ENCODE results near the gene HSD17B14.

The HSD17B14 gene

DNA sequence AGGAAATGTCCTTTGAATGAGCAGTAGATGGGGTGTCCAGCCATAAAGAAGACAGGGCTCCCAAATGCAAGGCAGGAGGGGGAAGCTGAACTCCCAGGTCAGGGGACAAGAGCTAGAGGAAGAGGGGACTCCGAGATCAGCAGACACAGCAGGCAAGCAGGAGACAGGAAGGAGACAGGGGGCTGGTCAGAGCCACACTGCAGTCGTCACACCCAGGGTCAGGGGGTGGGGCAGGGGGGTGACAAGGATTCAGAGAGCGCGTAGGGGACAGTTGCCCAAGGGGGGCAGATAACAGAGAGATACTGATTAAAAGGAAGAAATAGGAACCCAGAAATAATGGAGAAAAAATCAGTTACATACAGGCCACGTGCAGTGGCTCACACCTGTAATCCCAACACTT is 3.2 kb downstream of the HSD17B14 start:
- in situ Hi-C loops (cut with MboI; ENCODE audit: low sequenced_read_pairs), result loop anchor here (10.0 to 25.0 kb wide), 2 partner anchors 188 to 321 kb away; partner anchors contain the start of genes CA11 and LMTK3

DNA sequence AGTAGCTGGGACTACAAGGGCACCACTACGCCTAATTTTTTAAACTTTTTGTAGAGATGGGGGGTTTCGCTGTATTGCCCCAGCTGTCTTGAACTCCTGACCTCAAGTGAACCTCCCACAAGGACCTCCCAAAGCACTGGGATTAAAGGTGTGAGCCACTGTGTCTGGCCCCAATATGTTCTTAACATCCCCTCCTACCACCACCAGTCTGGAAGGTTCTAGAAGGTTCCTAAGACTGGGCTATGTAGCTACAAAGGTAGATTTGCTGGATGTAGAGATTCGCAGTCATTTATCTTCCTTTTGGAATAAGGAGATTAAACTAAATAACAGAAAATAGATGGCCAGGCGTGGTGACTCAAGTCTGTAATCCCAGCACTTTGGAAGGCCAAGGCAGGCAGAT is 5.3 kb downstream of the HSD17B14 start:
- in situ Hi-C loops (cut with MboI; ENCODE audit: low sequenced_read_pairs), result loop anchor here (10.0 to 25.0 kb wide), 2 partner anchors 186 to 319 kb away; partner anchors contain the start of genes CA11 and LMTK3

DNA sequence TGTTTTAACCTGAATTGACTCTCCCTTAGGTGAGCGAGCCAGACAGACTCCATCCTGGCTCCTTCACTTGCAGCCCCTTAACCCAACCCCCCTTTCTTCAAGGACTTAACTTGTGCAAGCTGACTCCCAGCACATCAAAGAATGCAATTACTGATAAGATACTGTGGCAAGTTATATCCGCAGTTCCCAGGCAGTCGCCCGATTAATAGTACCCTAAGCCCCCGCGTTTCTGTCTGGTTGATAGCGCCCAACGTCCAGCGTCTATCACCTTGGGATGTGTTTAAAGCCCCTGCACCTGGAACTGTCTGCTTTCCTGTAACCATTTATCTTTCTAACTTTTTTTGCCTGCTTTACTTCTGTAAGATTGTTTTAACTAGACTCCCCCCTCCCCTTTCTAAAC is 6.2 kb downstream of the HSD17B14 start:
- in situ Hi-C loops (cut with MboI; ENCODE audit: low sequenced_read_pairs), result loop anchor here (10.0 to 25.0 kb wide), 2 partner anchors 185 to 318 kb away; partner anchors contain the start of genes CA11 and LMTK3

DNA sequence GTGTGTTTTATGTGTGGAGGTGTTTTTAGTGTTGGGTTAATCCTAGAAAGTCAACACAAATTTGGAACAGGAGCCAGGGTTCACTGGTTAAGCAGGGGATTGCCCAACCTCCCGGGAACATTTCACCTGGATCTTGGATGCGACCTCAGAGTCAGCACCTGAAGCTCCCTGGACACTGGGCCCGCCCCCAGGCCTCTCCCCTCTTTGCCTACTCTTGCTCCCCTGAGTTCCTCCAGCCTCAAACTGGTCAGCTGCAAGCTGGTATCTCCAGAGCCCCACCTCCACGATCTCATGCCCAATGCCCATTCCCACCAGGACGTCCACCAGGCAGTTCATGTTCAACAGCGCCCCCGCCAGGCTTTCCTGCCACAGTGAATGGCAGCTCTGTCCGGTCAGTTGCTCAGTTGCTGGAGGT is 9.7 kb downstream of the HSD17B14 start:
- in situ Hi-C loops (cut with MboI; ENCODE audit: low sequenced_read_pairs), result loop anchor here (25.0 kb wide), 1 partner anchor 314 kb away; the partner anchor contains the start of gene LMTK3

DNA sequence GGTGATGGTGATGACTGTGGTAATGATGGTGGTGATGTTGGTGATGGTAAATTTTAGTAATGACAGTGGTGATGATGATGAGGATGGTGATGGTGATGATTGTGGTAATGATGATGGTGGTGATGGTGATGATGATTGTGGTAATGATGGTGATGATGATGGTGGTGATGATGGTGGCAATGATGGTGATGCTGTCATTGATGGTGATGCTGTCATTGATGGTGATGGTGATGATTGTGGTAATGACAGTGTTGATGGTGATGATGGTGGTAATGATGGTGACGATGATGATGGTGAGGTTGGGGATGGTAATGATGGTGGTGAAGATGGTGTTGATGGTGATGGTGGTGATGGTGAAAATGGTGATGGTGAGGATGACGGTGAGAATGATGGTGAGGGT is 13.8 kb downstream of the HSD17B14 start:
- in situ Hi-C loops (cut with MboI; ENCODE audit: low sequenced_read_pairs), result no loop called here

DNA sequence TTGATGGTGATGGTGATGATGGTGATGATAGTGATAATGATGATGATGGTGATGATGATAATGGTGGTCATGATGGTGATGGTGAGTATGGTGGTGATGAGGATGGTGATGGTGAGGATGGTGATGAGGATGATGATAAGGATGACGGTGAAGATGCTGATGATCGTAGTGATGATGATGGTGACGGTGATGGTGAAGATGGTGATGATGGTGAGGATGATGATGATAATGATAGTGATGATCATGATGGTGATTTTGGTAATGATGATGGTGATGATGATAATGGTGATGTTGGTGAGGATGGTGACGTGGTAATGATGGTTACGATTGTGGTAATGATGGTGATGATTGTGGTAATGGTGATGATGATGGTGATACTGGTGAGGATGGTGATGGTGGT is 14.7 kb downstream of the HSD17B14 start:
- in situ Hi-C loops (cut with MboI; ENCODE audit: low sequenced_read_pairs), result no loop called here

DNA sequence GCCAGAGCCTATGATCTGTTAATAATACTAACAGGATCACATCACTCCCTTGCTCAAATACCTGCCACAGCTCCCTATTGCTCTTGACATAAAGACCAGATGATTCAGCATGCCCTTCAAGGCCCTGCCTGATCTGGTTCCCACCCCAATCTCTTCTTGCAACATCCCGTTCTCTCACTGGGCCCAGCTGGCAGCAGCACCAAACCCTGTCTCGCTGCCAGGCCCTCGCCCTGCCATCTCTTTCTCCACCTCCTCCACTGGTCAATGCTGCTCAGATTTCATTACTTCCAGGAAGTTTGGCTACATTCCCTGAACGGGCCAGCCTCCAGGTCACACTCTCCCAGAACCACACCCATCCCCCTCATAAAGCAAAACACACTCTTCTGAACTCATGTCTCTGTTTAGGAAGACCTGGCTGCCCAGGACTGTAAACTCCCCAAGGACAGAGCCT is 16.9 kb downstream of the HSD17B14 start:
- in situ Hi-C loops (cut with MboI; ENCODE audit: low sequenced_read_pairs), result no loop called here

DNA sequence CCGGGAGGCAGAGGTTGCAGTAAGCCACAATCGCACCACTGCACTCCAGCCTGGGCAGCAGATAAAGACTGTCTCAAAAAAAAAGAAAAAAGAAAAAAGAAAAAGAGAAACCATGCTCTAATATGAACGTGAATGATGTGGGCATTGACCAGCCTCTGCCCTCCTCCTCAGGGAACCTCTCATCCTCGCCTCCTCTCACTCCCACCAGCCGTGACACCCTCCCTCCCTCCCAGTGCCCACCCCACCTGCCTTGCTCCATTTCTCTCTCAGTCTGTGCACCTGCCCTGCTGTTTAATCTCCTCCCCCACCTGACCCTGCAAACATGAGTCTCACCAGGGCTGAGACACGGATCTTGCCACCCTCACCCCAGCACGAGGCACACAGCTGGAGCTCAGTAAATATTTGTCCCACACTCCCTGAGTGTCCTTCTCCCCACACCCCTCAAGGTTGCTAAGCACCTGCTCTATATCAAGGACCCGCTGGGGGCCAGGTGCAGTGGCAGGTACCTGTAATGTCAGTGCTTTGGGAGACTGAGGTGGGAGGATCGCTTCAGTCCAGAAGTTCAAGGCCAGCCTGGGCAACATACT is 18.0 kb downstream of the HSD17B14 start:
- in situ Hi-C loops (cut with MboI; ENCODE audit: low sequenced_read_pairs), result no loop called here

DNA sequence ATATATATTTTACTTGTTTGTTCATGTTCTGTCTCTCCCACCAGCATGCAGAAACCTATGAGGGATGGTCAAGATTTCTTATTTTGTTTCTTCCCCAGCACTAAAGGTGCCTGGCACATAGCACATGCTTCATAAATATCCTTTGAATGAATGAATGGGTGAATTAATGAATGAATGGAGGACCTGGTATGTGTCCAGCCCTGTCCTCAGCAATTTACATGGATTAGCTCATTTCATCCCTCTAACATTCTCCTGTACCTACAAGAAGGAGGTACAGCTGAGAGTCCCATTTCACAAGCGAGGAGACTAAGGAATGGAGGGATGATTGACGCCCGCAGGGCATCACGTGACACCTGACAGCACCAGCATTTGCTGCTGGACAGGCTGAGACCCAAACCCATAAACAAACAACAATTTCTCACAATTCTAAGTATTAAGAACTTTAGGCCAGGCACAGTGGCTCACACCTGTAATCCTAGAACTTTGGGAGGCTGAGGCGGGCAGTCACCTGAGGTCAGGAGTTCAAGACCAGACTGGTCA is 18.6 kb downstream of the HSD17B14 start:
- in situ Hi-C loops (cut with MboI; ENCODE audit: low sequenced_read_pairs), result no loop called here

DNA sequence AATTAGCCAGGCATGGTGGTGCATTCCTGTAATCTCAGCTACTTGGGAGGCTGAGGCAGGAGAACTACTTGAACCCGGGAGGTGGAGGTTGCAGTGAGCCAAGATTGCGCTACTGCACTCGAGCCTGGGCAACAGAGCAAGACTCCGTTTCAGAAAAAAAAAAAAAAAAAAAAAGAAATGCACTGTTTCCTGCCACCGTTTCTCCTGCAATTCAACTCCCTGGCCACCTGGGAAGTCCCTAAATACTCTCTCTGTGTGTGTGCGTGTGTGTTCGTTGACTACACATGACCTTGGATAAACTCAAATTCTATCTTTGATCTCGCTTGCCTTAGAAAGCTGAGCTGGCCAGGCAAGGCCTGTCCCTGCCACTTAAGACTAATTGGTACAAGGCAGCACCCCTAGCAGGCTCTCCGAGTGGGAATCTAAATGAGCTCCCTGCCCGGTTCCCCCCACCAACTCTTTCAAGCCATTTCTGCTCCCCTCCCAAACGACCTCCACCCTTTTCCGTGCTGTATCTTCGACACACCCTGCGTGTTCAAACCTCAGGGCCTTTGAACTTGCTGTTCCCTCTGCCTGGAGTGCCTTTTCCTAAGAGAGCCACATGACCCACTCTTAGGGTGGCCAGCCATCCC is 20.3 kb downstream of the HSD17B14 start:
- in situ Hi-C loops (cut with MboI; ENCODE audit: low sequenced_read_pairs), result no loop called here

DNA sequence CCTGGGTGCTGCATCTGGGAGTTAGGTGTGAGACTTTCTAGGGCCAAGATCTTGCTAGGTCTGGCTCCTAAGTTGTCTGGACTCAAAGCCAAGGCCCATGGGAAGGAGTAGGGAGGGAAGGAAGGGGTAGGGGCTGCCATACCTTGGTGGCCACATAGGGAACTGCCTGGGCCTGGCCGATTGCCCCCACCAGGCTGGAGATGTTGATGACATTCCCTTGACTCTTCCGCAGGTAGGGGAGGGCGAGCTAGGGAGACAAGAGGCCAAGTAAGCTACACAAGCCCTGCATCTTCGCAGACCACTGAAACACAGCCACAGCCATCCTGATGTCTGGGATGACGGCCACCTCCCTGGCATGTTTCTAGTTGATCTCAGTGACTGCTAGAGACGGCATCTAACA is 21.4 kb downstream of the HSD17B14 start:
- in situ Hi-C loops (cut with MboI; ENCODE audit: low sequenced_read_pairs), result no loop called here

DNA sequence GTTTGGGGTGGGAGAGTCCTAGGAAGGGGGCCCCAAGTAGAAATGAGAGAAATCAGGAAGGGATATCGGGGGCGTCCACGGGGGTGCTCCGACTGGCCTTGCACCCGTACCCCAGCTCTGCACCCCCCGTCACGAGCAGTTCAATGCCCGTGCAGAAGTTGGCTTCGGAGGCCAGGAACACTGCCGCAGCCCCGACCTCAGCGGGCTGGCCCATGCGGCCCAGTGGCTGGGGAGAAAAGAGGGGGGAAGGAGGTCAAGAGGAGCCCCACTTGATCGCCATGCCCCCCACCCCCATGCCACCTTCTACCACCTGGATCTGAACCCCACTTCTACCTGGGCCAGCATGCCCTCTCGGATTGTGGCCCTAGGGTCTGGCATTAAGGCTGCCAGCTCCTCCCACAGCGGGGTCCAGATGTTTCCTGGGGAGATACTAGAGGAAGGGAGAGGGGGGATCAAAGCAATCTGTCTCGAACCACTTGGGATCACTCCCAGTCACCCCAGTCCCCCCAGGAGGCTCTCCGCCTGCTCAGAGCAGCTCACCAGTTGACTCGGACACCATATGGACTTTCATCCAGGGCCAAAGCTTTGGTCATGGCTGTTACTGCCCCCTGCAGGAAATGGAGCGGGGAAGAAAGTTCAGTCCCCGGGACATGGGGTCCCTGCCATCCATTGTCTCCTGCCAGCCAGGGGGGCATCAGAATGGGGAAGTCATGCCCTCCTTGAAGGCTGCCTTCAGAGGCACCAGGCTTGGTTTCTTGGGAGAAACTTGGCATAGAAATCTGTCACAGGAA is 23.0 kb downstream of the HSD17B14 start:
- in situ Hi-C loops (cut with MboI; ENCODE audit: low sequenced_read_pairs), result no loop called here

DNA sequence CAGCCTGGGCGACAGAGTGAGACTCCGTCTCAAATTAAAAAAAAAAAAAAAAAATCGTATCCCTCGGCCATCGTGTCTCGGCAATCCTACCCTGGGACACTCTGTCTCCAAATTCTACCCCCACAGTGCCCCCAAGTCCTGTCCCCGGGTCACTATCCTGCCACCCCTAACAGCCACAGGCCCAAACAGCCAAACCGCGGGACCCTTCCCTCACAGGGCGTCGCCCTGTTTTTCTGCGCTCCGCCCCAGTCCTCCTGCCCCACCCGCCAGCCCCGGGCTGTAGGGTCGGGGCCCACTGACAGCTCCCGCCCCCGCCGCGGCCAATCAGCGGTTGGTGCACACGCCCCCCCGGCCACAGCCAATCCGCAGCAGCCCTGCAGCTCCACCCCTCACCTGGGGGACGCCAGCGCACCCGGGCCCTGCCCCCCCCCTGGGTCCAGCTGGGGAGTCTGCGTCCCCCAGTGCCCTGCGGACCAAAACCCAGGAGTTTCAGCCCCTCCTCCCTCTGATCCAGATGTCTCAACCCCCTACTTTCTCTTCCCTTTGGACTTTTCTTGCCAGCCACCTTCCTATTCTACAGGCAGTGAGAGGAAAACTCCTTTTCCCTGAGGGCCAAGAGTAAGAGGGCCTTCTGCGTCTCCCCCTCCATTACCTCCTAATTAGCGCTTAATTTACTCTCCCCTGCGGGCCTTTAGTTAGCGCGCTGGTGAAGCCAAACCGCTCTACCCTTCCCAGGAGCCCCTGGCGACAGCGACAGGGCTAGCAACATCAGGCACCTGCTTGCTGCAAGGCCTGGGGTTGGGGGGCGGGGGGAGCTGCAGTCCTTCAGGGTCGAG is 24.0 kb downstream of the HSD17B14 start:
- in situ Hi-C loops (cut with MboI; ENCODE audit: low sequenced_read_pairs), result no loop called here

DNA sequence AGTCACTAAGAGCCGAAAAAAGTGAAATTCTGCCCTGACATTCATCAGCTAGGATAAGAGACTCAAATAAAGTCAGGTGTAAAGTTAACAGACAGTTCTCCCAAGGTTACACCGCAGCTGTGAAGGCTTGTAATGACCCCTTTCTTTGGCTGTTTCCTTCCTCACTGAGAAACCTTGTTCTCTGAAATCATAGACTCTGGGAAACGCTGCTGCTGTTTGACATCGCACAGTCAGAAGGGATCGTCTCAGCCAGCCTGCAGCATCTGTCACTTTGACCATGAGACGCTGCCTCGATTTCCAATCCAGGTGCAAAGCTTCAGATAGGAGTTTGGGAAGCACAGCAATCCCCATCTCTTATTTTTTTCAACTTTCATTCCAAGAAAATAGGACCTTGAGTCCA is 26.1 kb downstream of the HSD17B14 start:
- in situ Hi-C loops (cut with MboI; ENCODE audit: low sequenced_read_pairs), result no loop called here

DNA sequence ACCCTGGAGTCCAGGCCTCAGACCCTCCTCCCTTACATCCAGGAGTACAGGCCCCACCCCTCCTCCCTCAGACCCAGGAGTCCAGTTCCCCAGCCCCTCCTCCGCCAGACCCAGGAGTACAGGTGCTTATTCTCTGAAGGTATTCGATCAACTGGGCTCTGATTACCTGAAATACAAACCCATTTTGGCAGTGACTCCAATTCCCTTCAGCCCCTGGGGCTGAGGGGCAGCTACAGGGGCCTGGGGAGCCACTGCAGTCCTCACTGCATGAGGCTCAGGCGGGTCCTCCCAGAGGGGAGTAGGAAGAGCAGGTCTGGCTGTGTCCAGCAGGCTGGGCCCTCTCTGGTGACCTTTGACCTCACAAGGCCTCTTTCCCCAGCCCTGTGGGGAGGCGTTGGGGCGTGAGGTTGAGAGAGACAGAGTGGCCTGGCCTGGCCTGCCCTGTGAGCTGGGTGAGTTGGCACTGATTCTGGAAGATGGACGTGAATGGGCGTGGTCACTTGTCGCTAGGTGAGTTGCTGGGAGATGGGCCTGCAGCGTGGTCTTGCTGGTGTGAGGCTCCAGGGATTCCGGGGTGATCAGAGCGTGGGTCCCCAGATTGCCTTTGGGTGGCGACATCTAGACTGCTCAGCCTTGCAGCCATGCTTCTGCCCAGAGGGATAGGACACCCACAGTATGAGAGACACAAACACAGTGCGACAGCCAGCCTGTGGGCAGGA is 28.5 kb downstream of the HSD17B14 start:
- in situ Hi-C loops (cut with MboI; ENCODE audit: low sequenced_read_pairs), result no loop called here

DNA sequence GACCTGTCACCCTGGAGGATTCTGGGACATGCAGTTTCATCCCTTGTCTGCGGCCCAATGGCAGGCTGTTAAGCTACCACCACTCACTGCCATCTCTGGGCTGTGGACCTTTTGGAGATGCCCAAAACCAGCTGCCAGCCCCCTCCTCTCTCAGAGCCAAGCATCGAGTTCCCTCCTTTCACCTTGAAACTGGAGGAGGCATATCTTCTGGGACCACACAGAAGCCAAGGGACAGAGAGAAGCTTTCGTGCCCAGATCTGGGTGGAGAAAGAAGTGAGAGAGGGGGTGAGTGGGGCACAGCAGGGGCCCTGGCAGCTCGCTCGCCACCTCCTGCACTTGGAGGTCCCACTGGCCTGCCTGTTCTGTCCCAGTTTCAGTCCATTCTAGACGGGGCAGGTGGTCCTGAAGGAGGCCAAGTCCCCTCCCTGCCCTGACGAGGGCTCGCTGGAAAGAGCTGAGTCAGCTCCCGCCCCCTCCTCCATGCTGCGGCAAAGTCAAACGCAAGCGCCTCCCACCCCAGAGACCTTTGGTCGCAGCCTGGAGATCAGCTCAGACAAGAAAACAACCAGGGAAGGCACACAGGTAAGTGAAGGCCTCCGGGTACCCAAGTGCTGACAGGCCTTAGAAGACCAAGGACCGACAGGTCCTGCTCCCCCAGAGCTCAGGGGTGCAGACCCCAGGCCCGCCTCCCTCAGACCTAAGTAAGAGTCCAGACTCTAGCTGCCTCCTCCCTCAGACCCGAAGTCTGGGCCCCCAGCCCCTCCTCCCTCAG is 29.3 kb downstream of the HSD17B14 start:
- in situ Hi-C loops (cut with MboI; ENCODE audit: low sequenced_read_pairs), result no loop called here

DNA sequence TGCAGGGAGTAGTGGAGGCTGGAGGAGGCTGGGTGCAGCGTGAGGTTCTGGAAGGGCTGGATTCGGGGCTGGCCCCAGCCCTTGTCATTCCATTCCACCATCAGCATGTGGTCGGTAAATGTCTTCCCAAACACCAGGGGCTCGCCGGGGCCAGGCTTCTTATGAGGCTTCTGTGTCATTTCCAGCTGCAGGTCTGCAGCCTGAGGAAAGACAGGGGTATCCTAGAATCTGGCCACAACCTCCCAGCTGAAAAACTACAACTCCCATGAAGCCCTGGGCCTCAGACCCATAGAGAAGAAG is 29.8 kb downstream of the HSD17B14 start:
- in situ Hi-C loops (cut with MboI; ENCODE audit: low sequenced_read_pairs), result no loop called here

DNA sequence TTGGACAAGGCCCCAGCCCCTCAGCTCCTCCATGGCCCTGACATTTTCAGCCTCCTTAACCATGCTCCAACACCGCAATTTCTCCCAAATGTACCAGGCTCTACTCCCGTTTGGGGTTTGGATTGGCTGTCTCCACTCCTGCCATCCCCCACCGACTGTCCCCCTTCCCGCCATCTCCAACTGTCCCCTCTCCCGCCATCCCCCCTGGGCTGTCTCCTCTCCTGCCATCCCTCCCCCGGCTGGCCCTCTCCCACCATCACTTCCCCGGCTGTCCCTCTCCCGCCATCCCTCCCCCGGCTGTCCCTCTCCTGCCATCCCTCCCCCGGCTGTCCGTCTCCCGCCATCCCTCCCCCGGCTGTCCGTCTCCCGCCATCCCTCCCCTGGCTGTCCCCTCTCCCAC is 30.8 kb downstream of the HSD17B14 start:
- in situ Hi-C loops (cut with MboI; ENCODE audit: low sequenced_read_pairs), result no loop called here

DNA sequence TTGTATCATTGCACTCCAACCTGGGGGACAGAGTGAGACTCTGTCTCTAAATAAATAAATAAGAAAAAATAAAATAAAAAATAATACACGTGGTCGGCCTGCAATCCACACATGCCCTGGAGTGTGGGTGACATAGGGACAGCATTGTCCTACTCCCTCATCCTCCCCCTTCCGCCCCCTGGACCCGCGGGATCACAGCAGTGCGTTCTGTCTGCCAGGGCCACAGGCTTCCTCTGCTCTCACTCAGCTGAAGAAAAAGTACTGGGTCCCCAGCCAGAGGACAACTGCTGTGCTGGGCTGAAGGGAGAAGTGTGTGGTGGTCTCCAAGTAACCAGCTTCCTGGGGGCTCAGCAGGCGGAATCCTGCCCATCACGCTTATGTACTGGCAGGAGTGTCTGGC is 31.8 kb downstream of the HSD17B14 start:
- in situ Hi-C loops (cut with MboI; ENCODE audit: low sequenced_read_pairs), result no loop called here
